SIG-M5 treated with dmso at 0.1 percent for 504 hours (cell line): ENCODE data around the gene MMP12.

Experiments
- DNase-seq: peaks from one replicate; lab custom pipeline; 2025; ENCODE audit not compliant: unreplicated experiment; lab: John Stamatoyannopoulos, UW

The MMP12 gene

DNA sequence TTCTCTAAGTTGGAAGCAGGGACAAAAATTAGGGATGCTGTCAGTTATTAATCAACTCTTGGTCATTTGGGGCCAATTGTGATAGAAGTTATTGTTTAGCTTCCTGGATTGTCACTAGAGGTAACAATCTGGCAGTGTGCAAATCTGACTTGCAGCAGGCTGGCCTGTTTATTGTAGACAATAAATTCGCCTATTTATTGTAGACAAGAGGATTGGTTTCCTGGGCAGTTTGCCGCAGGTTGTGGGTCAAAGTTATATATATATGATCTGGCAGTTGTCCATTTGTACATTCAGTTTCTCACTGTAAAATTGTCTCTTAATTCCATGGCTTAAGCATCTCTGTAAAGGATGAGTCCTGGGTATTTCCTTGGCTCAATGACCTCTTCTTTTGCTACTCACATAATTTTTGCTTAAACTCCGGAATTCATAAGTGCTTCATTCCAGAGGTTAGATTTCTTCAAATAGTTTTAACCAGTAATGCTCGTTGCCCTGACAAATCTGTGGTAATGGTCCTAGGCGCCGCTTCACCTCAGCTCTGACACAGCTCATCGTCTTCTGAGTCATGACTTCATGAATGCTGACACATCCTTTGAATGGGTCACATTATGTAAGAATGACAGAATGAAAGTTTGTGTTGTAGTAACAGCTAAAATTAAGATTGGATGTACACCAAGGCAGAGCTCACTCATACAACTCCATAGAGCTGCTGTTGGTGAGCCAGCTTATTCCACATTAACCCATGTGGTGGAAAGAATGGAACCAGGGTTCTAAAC lies 23.6 kb downstream of the MMP12 start:
- DNase-seq, result no peak

DNA sequence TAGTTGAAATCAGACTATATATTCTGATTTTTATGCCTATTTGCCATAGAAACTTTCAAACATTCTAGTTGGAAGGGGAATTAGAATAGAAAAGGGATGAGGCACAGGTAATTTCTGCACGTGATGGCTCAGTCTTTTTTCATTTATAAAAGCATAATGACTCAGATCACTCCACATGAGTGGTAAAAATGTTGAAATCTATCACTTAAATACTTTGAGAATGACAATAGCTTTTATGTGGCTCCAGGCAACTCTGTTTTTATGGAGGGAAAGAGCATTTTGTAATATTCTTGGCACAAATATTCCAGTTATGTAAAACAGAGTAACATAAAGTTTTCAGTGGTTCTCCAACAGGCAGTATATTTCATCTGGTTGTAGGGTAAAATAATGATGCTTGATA lies 25.5 kb downstream of the MMP12 start:
- no peak for DNase-seq

DNA sequence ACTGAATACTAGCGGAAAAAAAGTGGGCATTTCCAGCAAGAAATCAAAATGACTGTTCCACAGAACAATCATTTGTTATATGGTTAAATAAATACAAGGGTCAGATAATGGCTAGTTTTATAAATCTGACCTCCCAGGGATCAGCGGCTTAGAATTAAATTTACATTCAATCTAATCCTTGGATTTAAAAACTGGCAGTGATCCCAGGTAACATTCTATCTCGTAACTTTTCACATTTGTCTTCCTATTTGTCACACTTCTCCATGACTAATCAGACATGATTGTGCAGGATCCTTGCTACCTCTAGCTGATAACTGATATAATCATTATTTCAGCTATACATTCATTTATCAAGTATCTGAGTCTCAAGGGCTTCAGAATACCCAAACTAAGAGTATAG lies 28.5 kb downstream of the MMP12 start:
- no peak for DNase-seq

DNA sequence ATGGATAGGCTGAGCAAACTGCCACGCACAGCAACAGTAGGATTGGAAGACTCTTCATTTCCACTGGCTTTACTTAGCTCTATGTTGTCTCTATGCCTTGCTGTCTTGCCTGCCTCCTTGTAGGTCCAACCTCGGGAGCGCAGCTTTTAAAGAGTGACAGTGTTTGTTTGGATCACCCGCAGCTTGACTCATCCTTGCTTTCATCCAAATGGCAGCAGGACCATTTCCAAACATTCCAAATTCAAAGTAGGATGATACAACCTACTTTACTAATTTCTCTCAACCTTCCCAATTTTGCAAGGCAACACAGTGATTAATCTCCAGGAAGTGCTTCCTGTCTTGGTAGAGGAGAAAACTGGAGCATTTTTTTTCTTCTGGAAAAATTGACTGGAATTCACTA lies 31.3 kb downstream of the MMP12 start, which contains the start of gene MMP3:
MMP3 (minus strand) TSS at position 121 of the 400 bp plus-strand sequence; CDS start at position 58, 63 bp downstream.
- DNase-seq, result no peak

DNA sequence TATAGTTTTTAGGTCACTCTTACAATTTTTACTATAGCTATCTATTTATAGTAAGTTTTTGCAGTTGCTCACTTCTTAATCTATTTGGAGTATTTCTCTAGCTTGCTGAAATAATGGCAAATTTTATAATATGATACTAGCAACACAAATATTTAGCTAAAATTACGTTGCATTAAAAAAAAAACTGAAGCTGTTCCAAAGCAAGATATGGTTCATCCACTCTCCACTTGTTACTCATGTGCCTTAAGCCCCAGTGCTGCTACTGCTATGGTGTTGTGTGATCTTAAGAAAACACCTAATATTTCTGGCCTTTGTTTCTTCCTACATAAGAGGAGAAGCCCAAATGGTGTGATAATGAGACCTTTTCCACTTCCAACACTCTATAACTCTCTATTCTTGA lies 31.9 kb downstream of the MMP12 start:
- DNase-seq, result no peak

DNA sequence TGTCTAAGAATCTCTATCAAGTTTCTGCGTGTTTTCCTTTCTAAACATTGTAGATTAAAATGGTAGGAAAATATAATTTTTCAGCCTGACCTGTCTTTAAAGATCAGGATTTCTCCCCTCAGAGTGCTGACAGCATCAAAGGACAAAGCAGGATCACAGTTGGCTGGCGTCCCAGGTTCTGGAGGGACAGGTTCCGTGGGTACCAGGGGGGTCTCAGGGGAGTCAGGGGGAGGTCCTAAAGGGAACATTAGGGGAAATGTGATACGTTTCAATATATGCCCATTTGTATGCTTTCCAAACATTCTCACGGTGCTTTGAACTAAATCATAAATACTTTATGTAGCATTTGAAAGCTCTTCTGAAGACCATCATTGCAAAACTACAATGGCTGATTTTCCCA lies 34.8 kb downstream of the MMP12 start:
- DNase-seq, result no peak

DNA sequence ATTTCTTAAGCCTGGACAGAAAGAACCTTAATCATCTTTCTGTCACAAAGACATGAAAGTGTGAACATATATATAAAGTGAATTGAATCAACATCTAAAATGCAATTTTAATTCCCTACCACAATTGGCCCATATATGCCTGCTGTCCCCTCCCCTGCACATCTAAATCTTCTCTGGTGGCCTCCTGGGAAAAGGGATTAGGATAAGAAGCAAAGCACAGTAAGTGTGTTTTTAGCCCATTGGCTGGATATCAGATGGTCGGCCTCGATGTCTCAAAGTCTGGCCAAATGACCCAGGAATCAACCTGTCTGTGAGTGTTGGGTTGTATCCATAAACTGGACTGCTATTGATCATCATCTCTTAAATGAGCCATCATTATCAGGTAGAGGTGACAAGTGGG lies 37.1 kb downstream of the MMP12 start:
- no peak for DNase-seq

DNA sequence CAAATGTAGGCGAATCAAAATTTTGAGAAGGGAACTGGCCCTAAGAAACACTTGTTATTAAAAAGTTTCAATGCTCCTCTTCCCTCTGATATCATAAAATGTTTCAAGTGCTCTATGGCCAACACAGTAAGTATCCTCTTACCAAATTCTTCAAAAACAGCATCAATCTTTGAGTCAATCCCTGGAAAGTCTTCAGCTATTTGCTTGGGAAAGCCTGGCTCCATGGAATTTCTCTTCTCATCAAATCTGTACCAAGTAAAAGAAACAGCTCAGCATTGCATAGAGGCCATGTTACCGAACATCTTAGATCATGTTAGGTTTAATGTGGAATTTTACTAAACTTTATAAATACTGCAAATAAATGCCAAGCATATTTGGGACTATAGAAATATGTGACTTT lies 37.6 kb downstream of the MMP12 start:
- DNase-seq, result no peak

DNA sequence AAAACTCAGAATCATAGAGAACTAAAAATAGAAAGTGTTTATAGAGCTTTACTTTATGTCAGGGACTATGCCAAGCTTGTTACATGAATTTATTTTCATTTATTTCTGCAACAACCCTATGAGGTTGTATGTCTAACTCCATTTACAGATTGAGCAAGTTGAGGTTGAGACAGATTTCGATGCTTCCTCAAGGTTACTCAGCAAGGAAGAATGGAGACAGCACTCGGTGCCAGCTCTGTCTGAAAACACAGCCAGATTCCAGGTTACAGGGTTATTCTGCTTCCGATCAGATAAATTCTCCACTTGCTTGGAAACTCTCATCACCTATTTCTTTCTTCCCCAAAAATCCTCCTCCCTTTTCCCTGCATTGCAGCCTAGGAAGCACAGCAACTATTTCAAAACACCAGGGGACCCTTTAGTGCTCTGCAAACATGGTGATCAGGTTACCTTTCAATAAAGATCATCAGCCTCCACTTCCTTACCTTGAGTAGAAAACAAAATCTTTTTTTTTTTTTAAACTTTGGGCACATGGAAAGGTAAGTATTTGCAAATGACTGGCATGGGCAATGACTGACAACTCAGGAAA lies 38.4 kb downstream of the MMP12 start:
- DNase-seq, result no peak

DNA sequence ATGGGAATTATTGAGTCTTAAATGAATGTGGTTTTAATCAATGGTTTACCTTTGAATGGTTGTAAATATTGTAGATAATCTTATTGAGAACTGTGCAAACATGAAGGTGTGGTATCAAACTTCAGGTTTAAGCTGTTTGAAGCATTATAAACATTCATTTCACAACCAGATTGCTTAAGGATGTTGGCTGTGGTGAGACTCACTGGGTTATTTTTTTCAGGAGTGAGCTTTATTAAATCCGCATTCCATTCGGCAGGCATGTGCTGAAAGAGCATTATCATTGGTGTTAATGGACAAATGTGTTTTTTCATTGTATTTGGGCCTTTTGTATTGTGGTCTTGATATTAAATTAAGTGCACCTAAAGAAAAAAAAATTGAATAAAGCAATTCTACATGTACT lies 41.1 kb downstream of the MMP12 start:
- no peak for DNase-seq

DNA sequence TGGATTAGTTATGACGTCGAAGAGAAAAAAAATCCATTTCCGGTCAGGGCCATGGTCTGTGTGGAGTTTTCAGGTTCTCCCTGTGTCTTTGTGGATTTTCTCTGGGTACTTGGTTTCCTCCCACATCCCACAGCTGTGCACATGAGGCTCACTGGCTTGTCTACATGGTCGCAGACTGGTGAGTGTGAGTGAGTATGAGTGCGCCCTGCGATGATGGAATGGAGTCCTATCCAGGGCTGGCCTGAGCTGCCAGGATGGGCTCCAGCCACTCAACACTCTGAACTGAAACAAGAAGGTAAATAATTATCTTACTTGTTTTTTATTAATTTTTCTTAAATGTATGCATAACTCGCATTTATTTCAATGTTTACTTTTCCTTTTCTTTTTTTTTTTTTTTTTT lies 42.2 kb downstream of the MMP12 start:
- DNase-seq, result no peak

DNA sequence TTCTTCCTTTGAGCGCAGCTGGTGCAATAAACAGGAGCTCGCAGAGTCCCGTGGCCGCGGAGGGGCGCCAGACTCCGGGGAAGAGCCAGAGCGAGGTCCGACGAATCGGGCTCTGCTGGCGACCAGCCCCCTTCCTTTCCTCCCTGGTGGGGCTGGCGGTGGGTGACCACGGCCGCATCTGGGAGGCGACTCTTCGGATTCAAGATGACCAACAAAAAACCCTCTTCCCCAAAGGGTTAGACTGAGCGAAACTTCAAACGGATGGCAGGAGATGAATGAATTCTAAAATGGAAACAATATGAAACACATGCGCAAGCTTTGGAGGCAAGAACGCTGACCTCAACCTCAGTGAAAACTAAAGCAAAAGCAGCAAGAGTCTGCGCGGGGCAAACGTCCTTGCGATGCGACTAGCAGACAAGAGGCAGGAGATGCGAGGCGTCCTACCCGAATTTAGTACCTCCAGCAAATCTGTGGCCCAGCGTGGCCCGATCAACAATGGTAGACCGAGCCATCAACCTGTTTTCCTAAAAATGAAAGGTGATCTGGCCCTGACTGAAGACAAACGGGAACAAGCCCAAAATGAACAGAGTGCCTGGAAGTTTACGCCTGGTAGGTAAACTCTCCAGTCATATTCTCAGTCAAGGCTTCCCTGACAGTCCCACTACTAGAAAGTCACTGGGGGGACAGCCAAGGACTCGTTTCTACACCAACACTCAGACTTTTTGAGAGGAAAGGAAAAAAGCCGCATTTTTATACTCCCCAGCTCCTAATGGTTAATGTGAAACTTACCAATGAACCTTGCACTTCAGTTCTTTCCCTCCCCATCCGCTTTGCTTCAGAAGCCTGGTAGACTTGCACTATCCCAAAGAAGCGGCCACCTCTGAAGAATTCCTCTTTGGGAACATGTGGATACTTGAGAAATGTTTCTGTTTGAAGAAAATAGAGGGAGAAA lies 43.0 kb downstream of the MMP12 start:
- no peak for DNase-seq

DNA sequence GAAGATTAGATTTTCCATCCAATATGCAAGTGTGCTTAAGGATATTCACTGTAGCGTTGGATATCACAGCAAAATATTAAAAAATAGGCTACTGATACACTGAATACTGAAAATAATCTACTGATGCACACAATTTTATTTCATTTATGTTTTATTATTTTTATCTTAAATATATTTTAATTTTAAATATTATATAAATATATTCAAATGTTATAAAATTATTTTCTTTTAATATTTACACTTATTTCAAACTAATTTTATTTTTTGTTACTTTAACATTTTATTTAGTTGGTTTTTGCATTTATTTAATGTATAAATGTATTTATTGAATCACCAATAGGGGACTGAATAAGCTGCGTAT lies 43.7 kb downstream of the MMP12 start:
- no peak for DNase-seq

DNA sequence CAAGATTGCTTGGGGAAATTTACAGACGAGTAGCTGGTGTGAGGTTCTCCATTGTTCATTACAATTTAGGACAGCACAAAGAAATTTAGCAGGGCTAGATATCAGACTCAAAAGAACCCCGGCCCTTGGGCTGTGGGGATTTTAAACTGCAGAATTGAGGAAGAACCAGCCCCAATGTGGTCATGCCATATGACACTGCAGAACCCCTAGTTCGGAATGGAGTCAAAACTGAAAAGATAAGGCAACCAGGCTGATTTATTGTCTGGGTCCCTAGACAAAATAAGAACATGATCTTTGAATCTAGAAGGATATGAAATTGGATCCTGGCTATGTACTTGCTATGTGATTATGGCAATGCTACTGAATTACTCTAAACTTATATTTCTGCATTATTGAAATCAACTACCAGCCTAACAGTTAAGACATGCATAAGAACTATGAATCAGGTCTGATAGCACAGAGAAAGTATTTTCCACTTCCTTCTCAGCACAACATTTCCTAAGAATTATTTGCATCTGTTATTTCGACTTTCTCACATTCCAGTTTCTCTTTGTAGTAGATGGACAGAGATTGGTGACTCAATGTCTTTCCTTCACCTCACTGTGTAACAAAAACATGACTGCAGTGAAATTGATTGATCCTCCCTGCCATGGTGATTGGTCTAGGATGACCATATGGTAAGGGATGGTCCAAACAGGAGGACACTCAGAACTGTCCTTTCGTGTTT lies 44.6 kb downstream of the MMP12 start:
- DNase-seq, result no peak

DNA sequence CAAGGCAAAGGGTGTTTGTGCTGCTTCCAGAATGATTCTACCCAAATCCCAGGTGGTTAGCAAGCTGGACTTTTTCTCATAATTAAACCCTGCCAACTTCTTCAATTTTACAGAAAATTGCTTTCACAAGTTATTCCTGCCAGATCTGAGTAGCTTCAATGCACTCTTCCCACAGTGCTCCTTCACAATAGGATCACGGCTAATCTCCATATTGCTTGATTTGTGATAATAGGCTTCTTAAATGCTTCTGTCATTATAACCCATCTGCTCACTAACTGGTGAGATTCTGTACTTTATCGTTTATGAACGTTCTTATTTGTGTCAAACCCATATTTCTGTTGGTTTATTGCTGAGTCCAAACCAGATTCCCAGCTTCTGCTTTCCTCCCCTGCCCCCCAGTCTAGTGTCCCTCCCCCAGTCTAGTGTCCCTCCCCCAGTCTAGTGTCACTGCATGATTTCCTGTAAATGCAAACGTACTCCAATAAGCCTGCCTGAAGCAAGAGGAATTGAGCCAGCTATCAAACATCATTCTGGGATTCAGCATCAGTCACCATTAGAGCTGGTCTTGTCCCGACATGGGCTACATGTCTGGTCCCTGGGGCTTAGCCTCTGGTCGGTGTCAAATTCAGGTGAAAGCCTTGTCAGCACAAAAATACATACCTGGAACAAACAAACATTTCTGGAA lies 45.3 kb downstream of the MMP12 start:
- no peak for DNase-seq

DNA sequence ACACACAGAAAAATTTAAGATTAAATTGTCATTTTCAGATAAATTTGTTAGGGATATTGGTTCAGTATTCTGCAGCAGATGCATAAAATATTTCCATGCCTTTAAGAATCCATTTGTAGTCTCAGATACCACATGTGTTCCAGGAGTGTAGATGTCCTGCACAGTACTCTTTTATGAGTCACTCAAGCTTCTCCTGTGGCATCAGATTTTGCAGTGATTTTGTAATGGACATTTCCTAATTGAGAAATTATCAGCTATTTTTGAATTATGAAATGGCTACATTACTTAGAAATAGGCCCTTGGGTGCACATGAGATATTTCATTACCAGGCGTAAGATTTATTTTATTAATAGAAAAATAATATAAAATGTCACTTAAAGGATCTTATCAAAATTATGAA lies 50.2 kb downstream of the MMP12 start:
- DNase-seq, result no peak

DNA sequence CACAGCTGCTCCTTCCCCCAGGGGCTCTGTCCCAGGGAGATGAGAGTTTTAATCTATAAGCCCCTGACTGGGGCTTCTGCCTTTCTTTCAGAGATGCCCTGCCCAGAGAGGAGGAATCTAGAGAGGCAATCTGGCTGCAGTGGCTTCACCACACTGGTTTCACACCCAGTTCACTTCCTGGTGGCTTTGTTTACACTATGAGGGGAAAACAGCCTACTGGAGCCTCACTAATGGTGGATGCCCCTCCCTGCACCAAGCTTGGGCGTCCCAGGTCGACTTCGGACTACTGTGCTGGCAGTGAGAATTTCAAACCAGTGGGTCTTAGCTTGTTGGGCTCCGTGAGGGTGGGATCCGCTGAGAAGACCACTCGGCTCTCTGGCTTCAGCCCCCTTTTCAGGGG lies 55.3 kb downstream of the MMP12 start:
- DNase-seq, result no peak

DNA sequence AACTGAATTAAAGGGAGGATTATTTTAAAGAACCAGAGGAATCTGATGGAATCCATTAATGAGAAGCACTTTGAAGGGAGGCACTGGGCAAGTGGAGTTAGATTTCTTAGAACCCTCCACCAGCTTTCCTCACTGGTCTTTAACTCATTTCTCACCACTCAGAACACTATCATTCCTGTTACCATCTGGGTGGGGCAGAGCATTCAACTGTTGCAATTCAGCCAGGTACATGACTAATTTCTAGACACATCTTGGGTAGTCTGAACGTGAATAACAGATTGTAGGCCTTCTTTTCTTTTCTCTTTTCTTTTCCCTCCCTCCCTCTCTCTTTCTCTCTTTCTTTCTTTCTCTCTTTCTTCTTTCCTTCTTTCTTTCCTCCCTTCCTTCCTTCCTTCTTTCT lies 61.3 kb downstream of the MMP12 start:
- DNase-seq, result no peak
